Measurements from ENCODE around the gene PI16.

Gene PI16

DNA sequence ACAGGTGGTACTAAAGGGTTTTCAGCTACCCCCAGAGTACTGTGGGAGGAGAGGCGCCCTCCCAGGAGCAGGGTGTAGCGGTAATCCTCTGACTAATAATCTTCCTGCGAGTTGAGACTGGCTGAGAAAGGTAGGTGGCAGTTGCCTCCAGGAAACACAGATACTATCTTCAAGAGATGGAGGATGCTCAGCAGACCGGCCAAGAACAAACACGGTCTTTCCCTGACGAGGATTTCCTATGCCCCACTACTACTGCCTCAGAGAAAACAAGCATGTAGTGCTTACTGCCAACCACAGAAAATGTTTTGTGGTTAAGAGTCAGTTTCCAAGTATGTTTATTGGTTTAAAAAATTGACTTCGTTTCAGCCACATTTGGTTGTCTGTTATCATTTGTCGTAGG, 42.0 kb upstream of the PI16 start:
- TF ChIP-seq, protein P1, sequence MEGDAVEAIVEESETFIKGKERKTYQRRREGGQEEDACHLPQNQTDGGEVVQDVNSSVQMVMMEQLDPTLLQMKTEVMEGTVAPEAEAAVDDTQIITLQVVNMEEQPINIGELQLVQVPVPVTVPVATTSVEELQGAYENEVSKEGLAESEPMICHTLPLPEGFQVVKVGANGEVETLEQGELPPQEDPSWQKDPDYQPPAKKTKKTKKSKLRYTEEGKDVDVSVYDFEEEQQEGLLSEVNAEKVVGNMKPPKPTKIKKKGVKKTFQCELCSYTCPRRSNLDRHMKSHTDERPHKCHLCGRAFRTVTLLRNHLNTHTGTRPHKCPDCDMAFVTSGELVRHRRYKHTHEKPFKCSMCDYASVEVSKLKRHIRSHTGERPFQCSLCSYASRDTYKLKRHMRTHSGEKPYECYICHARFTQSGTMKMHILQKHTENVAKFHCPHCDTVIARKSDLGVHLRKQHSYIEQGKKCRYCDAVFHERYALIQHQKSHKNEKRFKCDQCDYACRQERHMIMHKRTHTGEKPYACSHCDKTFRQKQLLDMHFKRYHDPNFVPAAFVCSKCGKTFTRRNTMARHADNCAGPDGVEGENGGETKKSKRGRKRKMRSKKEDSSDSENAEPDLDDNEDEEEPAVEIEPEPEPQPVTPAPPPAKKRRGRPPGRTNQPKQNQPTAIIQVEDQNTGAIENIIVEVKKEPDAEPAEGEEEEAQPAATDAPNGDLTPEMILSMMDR (IDR thresholded peaks at IDR 0.05; ENCODE audit: low read length): no peak; the same call in 1 of the 2 replicates
- no peak for TF ChIP-seq EZH2 (optimal IDR thresholded peaks at IDR 0.05; ENCODE audit: low read depth, low read length)
- no peak for TF ChIP-seq EZH2phosphoT487 (IDR thresholded peaks at IDR 0.05; ENCODE audit: low read length)
- H3K4me3 ChIP-seq (ENCODE audit: low read length): no peak overlapping the region
- peaks cover 15% of the 10 kb centered on the region for H3F3A ChIP-seq (ENCODE audit: insufficient read depth, low read length)
- peaks cover 22% of the 10 kb centered on the region for H3K4me1 ChIP-seq (ENCODE audit: low read length)
- H3K9ac ChIP-seq (ENCODE audit: low read length): no peak overlapping the region
- no peaks in the 10 kb centered on the region; the same call in 1 of the 2 replicates for H3K36me3 ChIP-seq (replicated peaks; ENCODE audit: insufficient read depth, low read length)
- peaks cover 5% of the 10 kb centered on the region; the same call in 1 of the 2 replicates for H4K20me1 ChIP-seq (ENCODE audit: insufficient read depth, low read length)
- no peaks in the 10 kb centered on the region for H3K27me3 ChIP-seq (replicated peaks; ENCODE audit: insufficient read depth, low read length)
- peak overlapping the region; percentile 29; the same call in 1 of the 2 replicates for H3K27ac ChIP-seq (ENCODE audit: low read length)
- no peak overlapping the region for H2AFZ ChIP-seq (ENCODE audit: low read length)
- no peaks in the 10 kb centered on the region for H3K9me3 ChIP-seq (replicated peaks; ENCODE audit: insufficient read depth, low read length)
- no peaks in the 10 kb centered on the region for H3K79me2 ChIP-seq (ENCODE audit: low read length)
- no peaks in the 10 kb centered on the region for H3K9me2 ChIP-seq (replicated peaks; ENCODE audit: insufficient read depth, low read length)
- peak; percentile 80 for DNase-seq
- peak overlapping the region; percentile 17 for H3K4me2 ChIP-seq (ENCODE audit: low read depth, low read length)

DNA sequence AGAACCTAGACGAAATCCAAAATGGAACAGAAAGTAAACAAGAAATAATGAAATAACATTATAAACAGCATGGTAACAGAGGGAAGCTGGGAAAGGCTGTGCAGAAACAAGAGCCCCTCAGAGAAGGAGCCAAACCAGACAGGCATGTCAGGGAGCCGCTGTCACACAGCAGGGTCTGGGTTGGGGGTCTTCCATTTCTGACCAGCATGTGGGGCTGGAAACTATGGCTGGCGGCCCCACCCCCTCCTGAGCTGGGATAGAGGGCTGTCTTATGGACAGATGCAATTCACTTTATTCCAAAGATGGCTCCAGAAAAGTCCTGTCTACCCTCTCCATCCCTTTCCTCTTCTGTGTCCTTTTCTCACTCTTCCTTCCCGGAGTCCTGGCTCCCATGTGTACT, 41.5 kb upstream of the PI16 start:
- Histone ChIP-seq H3K36me3 (replicated peaks; ENCODE audit: insufficient read depth, low read length) (no peaks in the 10 kb centered on the region; the same call in 1 of the 2 replicates), H3K27me3 (replicated peaks; ENCODE audit: insufficient read depth, low read length) (no peaks in the 10 kb centered on the region), H3K79me2 (ENCODE audit: low read length) (no peaks in the 10 kb centered on the region), H3K27ac (ENCODE audit: low read length) (no peak overlapping the region; the same call in 1 of the 2 replicates), H3K9ac (ENCODE audit: low read length) (no peak overlapping the region), H3K9me3 (replicated peaks; ENCODE audit: insufficient read depth, low read length) (no peaks in the 10 kb centered on the region), H2AFZ (ENCODE audit: low read length) (no peak overlapping the region), H3F3A (ENCODE audit: insufficient read depth, low read length) (peaks cover 15% of the 10 kb centered on the region), H3K4me1 (ENCODE audit: low read length) (peaks cover 22% of the 10 kb centered on the region), H4K20me1 (ENCODE audit: insufficient read depth, low read length) (peaks cover 5% of the 10 kb centered on the region; the same call in 1 of the 2 replicates), H3K4me3 (ENCODE audit: low read length) (no peak overlapping the region), H3K9me2 (replicated peaks; ENCODE audit: insufficient read depth, low read length) (no peaks in the 10 kb centered on the region), H3K4me2 (ENCODE audit: low read depth, low read length) (peak overlapping the region; percentile 17)
- TF ChIP-seq EZH2 (optimal IDR thresholded peaks at IDR 0.05; ENCODE audit: low read depth, low read length): no peak
- TF ChIP-seq, protein P1 (IDR thresholded peaks at IDR 0.05; ENCODE audit: low read length): no peak
- TF ChIP-seq EZH2phosphoT487 (IDR thresholded peaks at IDR 0.05; ENCODE audit: low read length): no peak
- DNase-seq: no peak

DNA sequence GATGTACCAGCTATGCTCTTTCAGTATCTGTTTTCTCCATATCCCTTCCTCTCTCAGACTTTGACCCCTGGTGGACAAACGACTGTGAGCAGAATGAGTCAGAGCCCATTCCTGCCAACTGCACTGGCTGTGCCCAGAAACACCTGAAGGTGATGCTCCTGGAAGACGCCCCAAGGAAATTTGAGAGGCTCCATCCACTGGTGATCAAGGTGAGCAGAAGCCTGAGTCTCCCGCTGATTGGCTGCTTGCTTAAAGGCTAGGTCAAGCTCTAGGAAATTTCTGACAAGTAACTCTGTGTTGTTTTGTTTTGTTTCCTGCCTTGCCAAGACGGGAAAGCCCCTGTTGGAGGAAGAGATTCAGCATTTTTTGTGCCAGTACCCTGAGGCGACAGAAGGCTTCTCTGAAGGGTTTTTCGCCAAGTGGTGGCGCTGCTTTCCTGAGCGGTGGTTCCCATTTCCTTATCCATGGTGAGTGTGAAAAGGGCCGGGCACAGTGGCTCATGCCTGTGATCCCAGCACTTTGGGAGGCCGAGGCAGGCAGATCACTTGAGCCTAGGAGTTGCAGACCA, 40.2 kb upstream of the PI16 start:
- no peak overlapping the region for H3K4me2 ChIP-seq (ENCODE audit: low read depth, low read length)
- no peak overlapping the region for H3K27ac ChIP-seq (ENCODE audit: low read length)
- peaks cover 22% of the 10 kb centered on the region for H3K4me1 ChIP-seq (ENCODE audit: low read length)
- no peak for DNase-seq
- no peak overlapping the region for H3K4me3 ChIP-seq (ENCODE audit: low read length)
- no peaks in the 10 kb centered on the region; the same call in 1 of the 2 replicates for H3K36me3 ChIP-seq (replicated peaks; ENCODE audit: insufficient read depth, low read length)
- H3F3A ChIP-seq (ENCODE audit: insufficient read depth, low read length): peaks cover 15% of the 10 kb centered on the region
- no peak overlapping the region for H3K9ac ChIP-seq (ENCODE audit: low read length)
- H3K9me3 ChIP-seq (replicated peaks; ENCODE audit: insufficient read depth, low read length): no peaks in the 10 kb centered on the region
- H2AFZ ChIP-seq (ENCODE audit: low read length): no peak overlapping the region
- TF ChIP-seq, protein P1 (IDR thresholded peaks at IDR 0.05; ENCODE audit: low read length): no peak
- no peak for TF ChIP-seq EZH2phosphoT487 (IDR thresholded peaks at IDR 0.05; ENCODE audit: low read length)
- no peak for TF ChIP-seq EZH2 (optimal IDR thresholded peaks at IDR 0.05; ENCODE audit: low read depth, low read length)
- no peaks in the 10 kb centered on the region for H3K79me2 ChIP-seq (ENCODE audit: low read length)
- no peaks in the 10 kb centered on the region for H3K27me3 ChIP-seq (replicated peaks; ENCODE audit: insufficient read depth, low read length)
- no peaks in the 10 kb centered on the region for H3K9me2 ChIP-seq (replicated peaks; ENCODE audit: insufficient read depth, low read length)
- H4K20me1 ChIP-seq (ENCODE audit: insufficient read depth, low read length): peaks cover 5% of the 10 kb centered on the region; the same call in 1 of the 2 replicates

Data from MM.1S (cell line).